ENCODE data around the gene CRACR2B. TPM values are rescaled to one million over a fixed set of nuclear protein-coding genes. Genes with fewer than 3 reads are reported as not detected.

Gene CRACR2B
- total RNA-seq, 1 donor from 2014 or later: 2.6 TPM

GRCh38 chr11:827146-827896 lies 398 bp upstream of the CRACR2B start:
- H3K27me3 Mint-ChIP-seq (ENCODE audit: low read depth, unreplicated experiment): peaks cover 11% of the 10 kb centered on the region
- Histone ChIP-seq H3K4me3 (ENCODE audit: insufficient read depth, low read depth, low read length) (no peak overlapping the region), H3K27ac (ENCODE audit: low read depth, low read length) (no peak overlapping the region), H4K20me1 (ENCODE audit: insufficient read depth, low read length) (peaks cover 39% of the 10 kb centered on the region), H3K27me3 (ENCODE audit: insufficient read depth, low read length) (no peaks in the 10 kb centered on the region), H3K4me1 (ENCODE audit: insufficient read depth, low read length) (peaks cover 39% of the 10 kb centered on the region), H3K9ac (ENCODE audit: low read length) (no peak overlapping the region), H3K4me2 (ENCODE audit: low read length) (peak overlapping the region; percentile 64), H2AFZ (ENCODE audit: low read depth, low read length) (no peak overlapping the region), H3K36me3 (ENCODE audit: insufficient read depth, low read length) (no peaks in the 10 kb centered on the region), H3K9me3 (ENCODE audit: insufficient read depth, low read depth, low read length) (no peaks in the 10 kb centered on the region), H3K79me2 (ENCODE audit: insufficient read depth, low read length) (peaks cover 4% of the 10 kb centered on the region)
- H3K4me1 Mint-ChIP-seq (ENCODE audit: low read depth, unreplicated experiment): peaks cover 6% of the 10 kb centered on the region
- DNase-seq (ENCODE audit: low read depth): no peak
- TF ChIP-seq EZH2 (IDR thresholded peaks at IDR 0.05; ENCODE audit: insufficient read depth, low read length) (peak; percentile 84), CTCF (IDR thresholded peaks at IDR 0.05; ENCODE audit: insufficient read depth, low read depth, low read length) (no peak)
- FAIRE-seq: no peak
- peaks cover 2% of the 10 kb centered on the region for H3K36me3 Mint-ChIP-seq (ENCODE audit: low read depth, unreplicated experiment)
- H3K27ac Mint-ChIP-seq (ENCODE audit: unreplicated experiment): no peak overlapping the region
- H3K4me3 Mint-ChIP-seq (ENCODE audit: unreplicated experiment): peak overlapping the region; percentile 54
- H3K9me3 Mint-ChIP-seq (ENCODE audit: unreplicated experiment): no peaks in the 10 kb centered on the region

GRCh38 chr11:828506-829175 lies 922 bp downstream of the CRACR2B start:
- no peak for FAIRE-seq
- Histone ChIP-seq H3K27ac (ENCODE audit: low read depth, low read length) (no peak overlapping the region), H3K9ac (ENCODE audit: low read length) (peak overlapping the region; percentile 19), H3K79me2 (ENCODE audit: insufficient read depth, low read length) (peaks cover 12% of the 10 kb centered on the region), H2AFZ (ENCODE audit: low read depth, low read length) (peak overlapping the region; percentile 55), H3K36me3 (ENCODE audit: insufficient read depth, low read length) (no peaks in the 10 kb centered on the region), H3K4me1 (ENCODE audit: insufficient read depth, low read length) (peaks cover 42% of the 10 kb centered on the region), H3K4me3 (ENCODE audit: insufficient read depth, low read depth, low read length) (no peak overlapping the region), H3K27me3 (ENCODE audit: insufficient read depth, low read length) (no peaks in the 10 kb centered on the region), H3K4me2 (ENCODE audit: low read length) (peak overlapping the region; percentile 96), H4K20me1 (ENCODE audit: insufficient read depth, low read length) (peaks cover 37% of the 10 kb centered on the region), H3K9me3 (ENCODE audit: insufficient read depth, low read depth, low read length) (no peaks in the 10 kb centered on the region)
- Mint-ChIP-seq H3K4me1 (ENCODE audit: low read depth, unreplicated experiment) (peaks cover 6% of the 10 kb centered on the region), H3K36me3 (ENCODE audit: low read depth, unreplicated experiment) (peaks cover 2% of the 10 kb centered on the region), H3K27ac (ENCODE audit: unreplicated experiment) (no peak overlapping the region), H3K27me3 (ENCODE audit: low read depth, unreplicated experiment) (peaks cover 11% of the 10 kb centered on the region), H3K9me3 (ENCODE audit: unreplicated experiment) (no peaks in the 10 kb centered on the region), H3K4me3 (ENCODE audit: unreplicated experiment) (no peak overlapping the region)
- TF ChIP-seq EZH2 (IDR thresholded peaks at IDR 0.05; ENCODE audit: insufficient read depth, low read length) (no peak), CTCF (IDR thresholded peaks at IDR 0.05; ENCODE audit: insufficient read depth, low read depth, low read length) (no peak)
- no peak for DNase-seq (ENCODE audit: low read depth)
